AG10803 (cell line): ENCODE measurements around the gene SPSB4.

Source experiments
- DNase-seq: peaks from one replicate; pipeline ENCODE4 v3.0.0; 2010; ENCODE audit warnings: low read depth
- H3K4me3 ChIP-seq: 2 replicates; pipeline ENCODE4 v1.5.1; 2011; ENCODE audit warnings: mild to moderate bottlenecking, low read length, control low read depth
- TF ChIP-seq, protein P1 (sequence below): conservative IDR thresholded peaks from 2 replicates; pipeline ENCODE4 v1.5.1; 2011; ENCODE audit warnings: mild to moderate bottlenecking, low read length, control low read depth, inconsistent platforms

Gene SPSB4

DNA sequence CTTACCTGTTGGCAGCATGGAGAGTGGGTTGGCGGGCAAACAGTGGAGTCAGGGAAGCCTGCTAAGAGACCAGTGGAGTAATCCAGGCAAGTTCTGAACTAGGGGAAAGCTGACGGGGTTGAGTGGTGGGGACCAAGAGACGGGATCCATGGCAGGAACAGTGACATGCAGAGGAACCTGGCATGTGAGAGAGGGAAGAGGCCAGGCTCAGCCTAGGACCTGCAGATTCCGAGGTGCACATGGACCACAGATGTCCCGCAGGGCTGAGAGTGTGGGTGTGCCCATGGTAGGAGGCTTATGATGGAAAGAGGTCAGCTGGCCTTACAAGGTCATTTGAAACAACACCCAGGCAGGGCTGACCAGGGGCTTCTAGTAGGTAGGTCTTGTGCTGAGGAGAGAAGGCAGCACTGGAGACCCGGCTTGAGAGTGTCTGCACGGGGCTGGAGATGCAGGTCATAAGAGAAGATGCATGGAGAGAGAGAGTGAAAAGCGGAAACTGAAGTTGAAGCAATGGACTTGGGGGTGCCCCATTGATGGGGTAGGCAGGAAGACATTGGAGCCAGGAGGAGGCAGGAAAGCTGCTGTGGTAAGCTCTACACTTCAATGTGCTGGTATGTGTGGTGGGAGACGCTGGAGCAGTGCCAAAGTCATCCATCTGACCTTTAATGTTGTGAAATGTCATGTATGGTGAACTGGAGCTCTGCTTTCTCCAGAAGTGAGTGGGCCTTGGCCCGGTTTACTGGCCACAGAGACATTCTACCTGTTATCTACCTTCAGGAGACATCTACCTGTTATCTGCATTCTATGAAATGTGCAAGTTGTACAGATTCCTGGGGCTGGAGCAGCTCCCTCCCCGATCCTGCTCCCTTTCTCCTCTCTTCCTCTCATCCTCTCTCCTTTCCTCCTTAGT lies 4.6 kb downstream of the SPSB4 start:
- H3K4me3 ChIP-seq = no peak overlapping the region
- no peak for DNase-seq
- TF ChIP-seq, protein P1, sequence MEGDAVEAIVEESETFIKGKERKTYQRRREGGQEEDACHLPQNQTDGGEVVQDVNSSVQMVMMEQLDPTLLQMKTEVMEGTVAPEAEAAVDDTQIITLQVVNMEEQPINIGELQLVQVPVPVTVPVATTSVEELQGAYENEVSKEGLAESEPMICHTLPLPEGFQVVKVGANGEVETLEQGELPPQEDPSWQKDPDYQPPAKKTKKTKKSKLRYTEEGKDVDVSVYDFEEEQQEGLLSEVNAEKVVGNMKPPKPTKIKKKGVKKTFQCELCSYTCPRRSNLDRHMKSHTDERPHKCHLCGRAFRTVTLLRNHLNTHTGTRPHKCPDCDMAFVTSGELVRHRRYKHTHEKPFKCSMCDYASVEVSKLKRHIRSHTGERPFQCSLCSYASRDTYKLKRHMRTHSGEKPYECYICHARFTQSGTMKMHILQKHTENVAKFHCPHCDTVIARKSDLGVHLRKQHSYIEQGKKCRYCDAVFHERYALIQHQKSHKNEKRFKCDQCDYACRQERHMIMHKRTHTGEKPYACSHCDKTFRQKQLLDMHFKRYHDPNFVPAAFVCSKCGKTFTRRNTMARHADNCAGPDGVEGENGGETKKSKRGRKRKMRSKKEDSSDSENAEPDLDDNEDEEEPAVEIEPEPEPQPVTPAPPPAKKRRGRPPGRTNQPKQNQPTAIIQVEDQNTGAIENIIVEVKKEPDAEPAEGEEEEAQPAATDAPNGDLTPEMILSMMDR = no peak

- DNase-seq = no peak
Observed at GRCh38 chr3:141056751-141057171, 5.6 kb downstream of the SPSB4 start.

DNA sequence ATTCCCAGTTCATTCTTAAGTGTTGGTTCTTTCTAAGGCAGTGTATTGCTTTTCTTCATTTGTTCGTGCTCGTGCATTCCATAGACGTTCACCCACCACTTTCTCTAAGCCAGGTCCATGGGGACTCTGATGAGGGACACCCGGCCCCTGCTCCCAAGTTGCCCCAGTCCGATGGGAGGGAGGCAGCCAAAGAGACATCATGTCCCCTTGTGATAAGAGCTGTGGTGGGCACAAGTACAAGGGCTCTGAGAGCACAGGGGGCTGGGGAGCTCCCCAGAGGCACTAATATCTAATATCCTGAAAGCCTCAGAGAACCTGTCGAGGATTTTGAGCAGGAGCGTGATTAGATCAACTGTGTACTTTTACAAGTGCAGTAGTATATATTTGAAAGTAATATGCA lies 6.3 kb downstream of the SPSB4 start:
- TF ChIP-seq, protein P1 = no peak
- DNase-seq = no peak
- H3K4me3 ChIP-seq = no peak overlapping the region

More at GRCh38 chr3:141056751-141057171, 5.6 kb downstream of the SPSB4 start:
- H3K4me3 ChIP-seq = no peak overlapping the region
- TF ChIP-seq, protein P1 = no peak

GRCh38 chr3:141057946-141058800 lies 7.0 kb downstream of the SPSB4 start:
- DNase-seq = no peak
- TF ChIP-seq, protein P1 = no peak
- no peak overlapping the region for H3K4me3 ChIP-seq

GRCh38 chr3:141058996-141059395 lies 7.8 kb downstream of the SPSB4 start:
- H3K4me3 ChIP-seq = no peak overlapping the region
- no peak for DNase-seq
- TF ChIP-seq, protein P1 = no peak

GRCh38 chr3:141059816-141060215 lies 8.7 kb downstream of the SPSB4 start:
- no peak overlapping the region for H3K4me3 ChIP-seq
- TF ChIP-seq, protein P1 = no peak
- DNase-seq = no peak
